GM21447 (cell line): Measurements from ENCODE around the gene ATP5ME.
"Not testable (repeated sequence)": the region's sequence is repeated elsewhere in the genome, so short reads cannot be mapped to it uniquely, and the experiment has no call there.

Source experiments
- ATAC-seq: cut with Tn5 transposase; IDR thresholded peaks from one replicate; pipeline ENCODE4 v1.9.1; 2021; ENCODE audit not compliant: unreplicated experiment

Gene ATP5ME

GRCh38 chr4:636628-637159 is 37.4 kb downstream of the ATP5ME start:
- ATAC-seq = no peak

DNA sequence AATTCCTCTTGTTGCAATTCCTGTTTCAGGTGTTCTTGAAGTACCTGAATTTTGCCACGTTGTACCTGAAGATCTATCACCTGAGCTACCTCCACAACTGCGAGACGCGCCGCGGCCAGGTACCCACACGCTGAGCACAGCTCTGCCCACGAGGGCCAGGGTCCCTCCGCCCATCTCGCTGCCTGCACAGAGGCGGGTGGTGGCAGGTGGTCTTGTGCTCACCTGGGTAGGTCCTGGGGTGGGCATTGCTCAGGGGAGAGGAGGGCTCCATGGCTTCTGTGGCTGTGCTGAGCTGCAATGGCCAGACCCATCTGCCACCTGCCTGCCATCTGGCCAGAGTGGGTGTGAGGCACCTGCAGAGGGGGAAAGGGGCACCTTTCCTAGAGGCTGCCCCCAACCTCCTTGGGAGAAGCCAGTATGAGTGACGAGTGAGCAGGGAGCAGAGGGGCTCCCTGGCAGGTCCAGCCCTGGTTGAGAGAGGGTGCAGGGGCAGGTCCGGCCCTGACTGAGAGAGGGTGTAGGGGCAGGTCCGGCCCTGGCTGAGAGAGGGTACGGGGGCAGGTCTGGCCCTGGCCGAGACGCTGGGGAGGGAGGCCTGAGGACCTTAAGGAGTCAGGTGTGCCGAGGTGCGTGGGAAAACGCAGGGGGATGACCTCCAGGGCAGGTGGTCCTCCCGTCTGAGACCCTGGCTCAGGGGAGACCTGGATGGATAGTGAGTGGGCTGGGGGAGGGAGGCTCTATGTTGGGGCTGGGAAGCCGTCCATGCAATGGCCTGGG is 38.0 kb downstream of the ATP5ME start:
- no peak for ATAC-seq

GRCh38 chr4:635066-635835 is 38.8 kb downstream of the ATP5ME start:
- not testable (repeated sequence) for ATAC-seq

GRCh38 chr4:634599-634985 is 39.5 kb downstream of the ATP5ME start:
- ATAC-seq = no peak

DNA sequence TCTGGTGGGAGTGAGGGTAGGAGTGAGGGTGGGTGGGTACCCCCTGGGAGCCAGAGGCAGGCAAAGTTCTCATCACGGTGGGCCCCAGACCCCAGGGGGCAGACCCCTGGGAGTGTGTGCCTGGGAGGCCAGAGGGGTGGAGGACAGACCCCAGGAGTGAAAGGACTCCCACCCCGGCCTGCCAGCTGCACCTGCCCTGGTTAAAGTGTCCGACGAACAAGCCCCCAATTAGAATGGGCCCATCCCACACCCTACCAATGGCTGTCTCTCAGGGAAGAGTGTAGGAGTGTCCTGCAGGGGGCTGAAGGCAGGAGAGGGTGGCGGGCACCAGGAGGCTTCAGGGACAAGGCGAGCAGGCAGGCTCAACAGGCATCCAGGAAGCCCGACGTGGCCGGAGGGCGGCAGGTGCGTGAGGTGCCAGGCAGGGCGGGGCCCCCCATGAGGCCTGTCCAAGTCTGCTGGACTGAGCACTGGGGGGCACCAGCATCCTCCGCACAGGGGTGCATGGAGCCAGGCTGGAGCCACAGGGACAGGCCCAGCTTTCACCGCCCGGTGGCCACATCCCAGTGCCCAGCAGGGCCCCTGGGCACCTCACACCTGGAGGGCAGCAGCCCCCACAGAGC is 40.0 kb downstream of the ATP5ME start:
- ATAC-seq = no peak

- ATAC-seq = no peak
These were observed 40.7 kb downstream of the ATP5ME start for GRCh38 chr4:633406-633805.

DNA sequence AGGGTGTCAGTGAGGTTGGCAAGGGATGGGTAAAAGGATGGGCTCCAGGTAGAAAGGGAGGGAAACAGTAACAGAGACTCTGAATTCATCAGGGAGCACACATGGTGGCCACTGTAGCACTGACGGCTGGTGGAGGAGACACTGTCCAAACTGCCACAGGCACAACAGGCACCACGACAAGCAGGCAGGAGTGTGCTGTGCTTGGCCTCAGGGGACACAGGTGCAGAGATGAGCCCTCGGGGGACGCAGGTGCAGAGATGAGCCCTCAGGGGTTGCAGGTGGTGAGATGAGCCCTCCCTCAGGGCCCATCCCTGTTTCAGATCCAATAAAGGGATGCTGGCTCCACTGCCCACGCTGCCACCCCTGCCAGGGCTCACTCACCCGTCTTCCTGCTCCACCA is 41.1 kb downstream of the ATP5ME start:
- no peak for ATAC-seq

DNA sequence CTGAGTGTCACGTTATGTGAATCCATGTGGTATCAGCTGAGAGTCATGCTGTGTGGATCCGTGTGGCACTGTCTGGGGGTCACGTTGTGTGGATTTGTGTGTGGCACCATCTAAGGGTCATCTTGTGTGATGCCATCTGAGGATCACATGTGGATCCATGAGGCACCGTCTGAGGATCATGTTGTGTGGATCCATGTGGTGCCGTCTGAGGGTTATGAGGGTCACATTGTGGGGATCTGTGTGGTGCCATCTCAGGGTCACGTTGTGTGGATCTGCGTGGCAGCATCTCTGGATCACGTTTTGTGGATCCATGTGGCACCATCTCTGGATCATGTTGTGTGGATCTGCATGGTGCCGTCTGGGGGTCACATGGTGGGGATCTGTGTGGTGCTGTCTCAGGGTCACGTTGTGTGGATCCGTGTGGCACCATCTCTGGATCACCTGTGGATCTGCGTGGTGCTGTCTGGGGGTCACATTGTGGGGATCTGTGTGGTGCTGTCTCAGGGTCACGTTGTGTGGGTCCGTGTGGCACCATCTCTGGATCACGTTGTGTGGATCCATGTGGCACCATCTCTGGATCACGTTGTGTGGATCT is 41.8 kb downstream of the ATP5ME start:
- no peak for ATAC-seq

DNA sequence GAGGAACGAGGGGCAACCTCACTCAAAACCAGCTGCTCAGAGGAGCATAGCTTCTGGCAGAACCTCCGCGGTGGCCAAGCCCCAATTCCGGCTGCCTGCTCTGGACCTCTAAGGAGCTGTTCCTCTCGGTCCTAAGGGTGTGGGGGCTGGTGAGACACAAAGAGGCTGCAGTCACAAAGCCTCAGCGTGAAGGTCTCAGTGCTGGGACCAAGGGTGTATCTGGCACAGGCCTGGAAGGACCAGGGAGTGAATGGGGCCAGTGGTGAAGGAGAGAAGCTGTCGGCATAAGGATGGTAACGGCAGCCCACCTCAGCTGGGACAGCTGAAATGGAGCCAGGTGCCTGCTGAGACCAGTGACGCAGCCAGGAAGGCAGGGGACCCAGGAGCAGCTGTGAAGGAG is 43.4 kb downstream of the ATP5ME start:
- no peak for ATAC-seq

DNA sequence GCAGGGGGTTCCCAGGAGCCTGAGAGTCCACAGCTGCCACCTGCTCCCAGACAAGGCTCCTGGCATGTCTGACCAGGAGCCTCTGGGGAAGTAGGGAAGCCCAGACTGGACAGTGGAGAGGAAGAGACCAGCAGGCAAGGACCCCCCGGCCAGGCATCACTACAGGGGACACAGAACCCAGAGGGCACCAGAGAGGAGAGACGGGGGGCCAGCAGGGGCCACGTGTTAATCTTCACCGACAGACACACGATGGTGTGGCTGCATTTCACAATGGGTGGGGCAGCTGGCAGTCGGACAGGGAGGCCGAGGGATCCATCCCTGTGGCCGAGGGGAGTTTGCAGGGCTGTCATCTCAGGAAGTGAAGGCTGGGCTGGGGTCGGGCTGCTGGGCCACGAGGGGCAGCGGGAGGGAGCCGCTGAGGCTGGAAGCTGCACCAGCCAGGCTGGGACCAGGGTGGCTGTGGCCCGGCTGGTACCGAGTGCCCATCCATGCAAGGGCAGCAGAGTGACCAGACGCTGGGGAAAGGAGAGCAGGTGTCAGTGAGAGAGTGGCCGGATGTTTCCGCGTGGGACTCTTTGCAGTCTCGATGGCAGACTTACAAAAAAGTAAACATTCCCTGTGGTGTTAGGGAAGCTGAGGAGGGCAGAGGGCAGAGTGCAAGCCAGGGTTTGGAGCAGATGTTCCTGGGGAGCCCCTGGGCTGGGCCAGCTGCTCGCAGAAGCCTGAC is 44.0 kb downstream of the ATP5ME start:
- ATAC-seq = no peak

DNA sequence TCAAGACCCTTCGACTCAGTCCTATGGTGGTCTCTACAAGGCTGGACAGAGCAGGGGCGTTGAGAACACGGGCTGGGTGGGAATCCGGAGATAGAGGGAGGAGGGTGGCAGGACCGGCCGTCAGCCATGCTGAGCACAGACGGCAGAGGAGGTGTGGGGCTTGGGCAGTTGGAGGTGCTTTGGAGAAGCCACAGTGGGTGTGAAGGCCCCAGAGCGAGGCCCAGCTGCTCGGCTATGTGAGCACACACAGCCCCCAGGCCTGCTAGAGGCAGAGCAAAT is 44.5 kb downstream of the ATP5ME start:
- ATAC-seq = no peak

DNA sequence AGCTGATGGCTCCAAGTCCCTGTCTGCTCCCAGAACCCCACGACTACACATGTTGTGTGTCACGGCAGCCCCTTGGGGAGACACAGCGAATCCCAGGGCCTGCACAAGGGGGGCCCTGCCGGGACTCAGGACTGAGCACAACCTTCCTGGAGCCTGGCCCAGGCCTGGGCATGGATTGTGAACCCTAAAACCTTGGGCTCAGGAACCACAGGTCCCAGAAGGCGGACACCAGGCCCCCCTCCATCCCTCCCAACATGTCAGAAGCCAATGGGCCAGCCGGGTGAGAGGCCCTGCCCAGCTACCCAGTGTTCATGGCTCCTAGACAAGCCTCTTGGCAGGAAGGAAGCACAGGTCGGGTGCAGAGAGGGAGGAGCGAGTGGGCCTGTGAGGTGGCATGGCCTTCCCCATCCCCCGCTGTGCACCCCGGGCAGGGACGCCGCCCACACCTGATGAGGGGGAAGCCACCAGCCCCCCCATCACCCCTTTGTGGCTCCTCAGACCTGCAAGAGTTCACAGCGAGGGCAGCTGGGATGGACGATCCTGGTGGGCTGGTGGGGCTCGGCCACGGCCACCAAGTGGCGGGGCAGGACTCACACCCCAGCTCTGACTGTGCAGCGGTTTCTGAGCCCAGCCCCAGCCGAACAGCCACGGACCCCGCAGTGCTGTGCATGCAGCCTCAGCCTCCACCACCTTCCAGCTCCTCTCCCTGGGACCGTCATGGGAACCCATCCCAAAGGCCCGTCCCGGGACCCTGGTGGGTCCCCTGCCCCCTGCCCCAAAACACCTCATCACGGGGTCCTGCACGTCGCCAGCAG is 45.0 kb downstream of the ATP5ME start:
- ATAC-seq = no peak

- ATAC-seq = no peak
These were observed 45.8 kb downstream of the ATP5ME start for GRCh38 chr4:628311-628741.

GRCh38 chr4:627347-628125 is 46.5 kb downstream of the ATP5ME start:
- no peak for ATAC-seq

- ATAC-seq = no peak
These were observed 47.6 kb downstream of the ATP5ME start for GRCh38 chr4:626201-627091.

DNA sequence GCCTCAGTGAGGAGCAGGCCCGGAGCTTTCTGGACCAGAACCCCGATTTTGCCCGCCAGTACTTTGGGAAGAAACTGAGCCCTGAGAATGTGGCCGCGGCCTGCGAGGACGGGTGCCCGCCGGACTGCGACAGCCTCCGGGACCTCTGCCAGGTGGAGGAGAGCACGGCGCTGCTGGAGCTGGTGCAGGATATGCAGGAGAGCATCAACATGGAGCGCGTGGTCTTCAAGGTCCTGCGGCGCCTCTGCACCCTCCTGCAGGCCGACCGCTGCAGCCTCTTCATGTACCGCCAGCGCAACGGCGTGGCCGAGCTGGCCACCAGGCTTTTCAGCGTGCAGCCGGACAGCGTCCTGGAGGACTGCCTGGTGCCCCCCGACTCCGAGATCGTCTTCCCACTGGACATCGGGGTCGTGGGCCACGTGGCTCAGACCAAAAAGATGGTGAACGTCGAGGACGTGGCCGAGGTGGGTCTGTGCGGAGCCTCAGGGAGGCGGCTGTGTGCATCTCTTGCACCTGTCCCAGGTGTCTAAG is 48.4 kb downstream of the ATP5ME start:
- no peak for ATAC-seq

DNA sequence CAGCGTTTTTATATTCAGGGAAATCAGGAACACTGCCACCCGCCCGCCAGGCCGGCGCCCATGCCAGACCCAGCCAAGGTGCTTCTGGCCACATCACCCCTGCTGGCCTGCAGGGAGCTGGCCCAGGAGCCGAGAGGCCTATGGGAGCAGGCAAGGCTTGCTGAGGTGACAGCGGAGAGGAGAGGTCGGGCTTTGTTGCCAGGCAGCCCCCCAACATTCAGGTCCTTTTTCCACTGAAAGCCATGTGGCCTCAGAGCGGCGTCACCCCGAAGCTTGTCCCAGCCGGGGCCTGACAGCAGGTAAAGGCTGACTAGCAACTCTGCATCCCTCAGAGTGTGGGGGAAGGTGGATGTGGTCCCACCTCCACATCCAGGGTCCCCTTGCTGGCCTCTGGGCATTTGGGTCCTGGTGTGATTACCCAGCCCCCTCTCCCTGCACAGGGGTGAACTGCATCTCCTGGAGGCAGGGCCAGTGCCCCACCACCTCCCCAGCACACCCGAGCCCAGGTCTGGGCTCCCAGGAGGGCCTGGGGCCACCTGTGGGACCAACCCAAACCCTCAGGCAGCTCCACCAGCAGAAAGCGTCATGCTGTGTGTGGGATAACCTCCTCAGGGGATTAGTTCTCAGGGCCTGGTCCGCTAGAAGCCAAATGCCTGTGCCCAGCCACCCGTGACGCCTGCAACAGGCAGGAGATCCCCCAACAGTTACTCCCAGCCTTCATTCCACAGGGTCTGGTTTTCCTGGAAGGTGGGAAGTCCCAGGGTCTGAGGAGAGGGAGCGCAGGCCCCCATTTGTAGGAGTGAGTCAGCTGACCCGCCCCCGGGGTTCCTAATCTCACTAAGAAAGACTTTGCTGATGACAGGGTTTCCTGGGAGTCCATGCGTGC is 49.1 kb downstream of the ATP5ME start, which contains the start of gene PDE6B:
TSS of gene PDE6B (plus strand) at position 869 of the 886 bp plus-strand sequence. CDS start 54 bp downstream, outside the sequence.
- no peak for ATAC-seq
